Measurements from ENCODE around the gene GPC3. TPM values are rescaled to one million over a fixed set of nuclear protein-coding genes. Genes with fewer than 3 reads are reported as not detected.

GPC3 gene
- total RNA-seq, 5 donors from 2014 or later (not counting 1 experiment from before 2014, with no cell fraction given) = 0.72 to 1.5 (median 1.1) TPM

DNA sequence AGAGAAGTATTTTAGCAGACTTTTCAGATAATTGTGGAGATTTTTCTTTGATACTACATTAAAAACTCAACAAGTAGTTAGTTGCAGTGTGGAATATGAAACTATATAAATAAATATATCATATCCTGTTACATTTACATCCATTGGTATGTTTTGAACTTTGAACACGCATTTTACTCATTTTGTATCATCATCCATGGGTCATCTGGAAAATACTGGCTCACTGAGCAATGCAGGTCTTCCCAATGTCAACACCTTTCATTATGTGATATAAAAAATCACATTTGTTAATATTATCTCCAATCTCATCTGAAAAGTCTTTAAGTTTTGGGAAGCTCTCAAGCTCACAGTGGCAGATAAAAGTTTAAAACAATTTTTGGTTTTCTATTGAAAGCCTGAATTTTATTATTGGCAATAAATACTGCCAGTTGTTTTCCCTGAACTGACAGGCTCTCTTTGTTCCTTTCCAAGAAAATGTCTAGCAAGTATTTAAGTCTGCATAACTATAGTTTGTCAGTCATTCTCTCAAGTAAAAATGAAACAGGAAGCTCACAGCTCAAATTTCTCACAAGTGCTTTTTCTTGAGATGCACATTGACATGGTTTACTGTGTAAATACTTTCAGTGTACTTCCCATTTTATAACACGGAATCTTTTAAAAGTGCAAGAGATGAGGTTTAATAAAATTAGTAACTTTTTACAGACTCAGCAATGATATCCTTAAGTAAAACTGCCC lies 386.6 kb downstream of the GPC3 start:
- no peaks in the 10 kb centered on the region for H3K9me3 Mint-ChIP-seq
- no CpG with 5 or more reads among the region's 2 CpGs for WGBS (ENCODE audit: insufficient coverage)
- CTCF ChIA-PET = no interaction called here

DNA sequence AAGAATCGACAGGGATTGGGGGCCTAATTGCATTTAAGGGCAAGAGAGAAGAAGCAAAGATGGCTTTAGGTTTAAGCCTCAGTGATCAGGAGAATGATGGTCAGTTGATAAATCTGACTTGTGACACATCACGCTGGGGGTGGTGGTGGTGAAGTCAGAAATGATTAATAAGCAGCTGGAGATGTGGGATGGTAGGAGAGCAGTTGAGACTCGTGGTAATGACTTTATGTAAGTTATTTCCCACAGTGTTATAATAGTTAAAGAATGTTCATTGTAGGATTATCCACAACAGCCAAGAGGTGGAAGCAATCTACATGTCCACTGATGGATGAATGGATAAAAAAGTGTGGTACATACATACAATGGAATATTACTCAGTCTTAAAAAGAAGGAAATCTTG lies 391.2 kb downstream of the GPC3 start:
- H3K4me3 ChIP-seq (ENCODE audit: control insufficient read depth in 1 of 2, extremely low read depth in 1 of 2, low read length in 1 of 2) = no peak overlapping the region
- H3K4me3 Mint-ChIP-seq = no peak overlapping the region
- no peaks in the 10 kb centered on the region for H3K4me1 ChIP-seq (ENCODE audit: control insufficient read depth in 1 of 2, extremely low read depth in 1 of 2, insufficient read depth in 2 of 2, low read length in 2 of 2)
- H3K27me3 Mint-ChIP-seq = peaks cover 0 to 18% of the 10 kb centered on the region in 2 donors
- no peaks in the 10 kb centered on the region for H3K9me3 Mint-ChIP-seq
- ChIA-PET CTCF (no interaction called here), POLR2A (no interaction called here)
- H3K4me1 Mint-ChIP-seq = no peaks in the 10 kb centered on the region
- no peak overlapping the region for H3K27ac Mint-ChIP-seq
- H3K36me3 Mint-ChIP-seq = no peaks in the 10 kb centered on the region
- H3K9me3 ChIP-seq = no peaks in the 10 kb centered on the region
- no peaks in the 10 kb centered on the region for H3K36me3 ChIP-seq (ENCODE audit: control insufficient read depth in 2 of 2, extremely low read depth in 1 of 2, insufficient read depth in 1 of 2, low read length in 1 of 2)
- no peak for DNase-seq
- WGBS (ENCODE audit: insufficient coverage) = no CpG with 5 or more reads among the region's 3 CpGs
- H3K27me3 ChIP-seq (replicated peaks in 1 of 2; ENCODE audit: control insufficient read depth in 2 of 2, extremely low read depth in 1 of 2, insufficient read depth in 2 of 2, low read length in 1 of 2) = no peaks in the 10 kb centered on the region
- H3K27ac ChIP-seq (ENCODE audit: low read length) = no peak overlapping the region
- no peak for ATAC-seq (replicated peaks in 1 of 4)

More for the DNA sequence above, 386.6 kb downstream of the GPC3 start:
- Histone ChIP-seq H3K36me3 (ENCODE audit: control insufficient read depth in 2 of 2, extremely low read depth in 1 of 2, insufficient read depth in 1 of 2, low read length in 1 of 2) (no peaks in the 10 kb centered on the region), H3K4me1 (ENCODE audit: control insufficient read depth in 1 of 2, extremely low read depth in 1 of 2, insufficient read depth in 2 of 2, low read length in 2 of 2) (no peaks in the 10 kb centered on the region), H3K4me3 (ENCODE audit: control insufficient read depth in 1 of 2, extremely low read depth in 1 of 2, low read length in 1 of 2) (no peak overlapping the region), H3K27me3 (replicated peaks in 1 of 2; ENCODE audit: control insufficient read depth in 2 of 2, extremely low read depth in 1 of 2, insufficient read depth in 2 of 2, low read length in 1 of 2) (no peaks in the 10 kb centered on the region), H3K9me3 (no peaks in the 10 kb centered on the region), H3K27ac (ENCODE audit: low read length) (no peak overlapping the region)
- POLR2A ChIA-PET = no interaction called here
- ATAC-seq (replicated peaks in 1 of 4) (no peak), DNase-seq (no peak)
- Mint-ChIP-seq H3K27me3 (peaks cover 0 to 28% of the 10 kb centered on the region in 2 donors), H3K27ac (no peak overlapping the region), H3K4me1 (no peaks in the 10 kb centered on the region), H3K4me3 (no peak overlapping the region), H3K36me3 (no peaks in the 10 kb centered on the region)

DNA sequence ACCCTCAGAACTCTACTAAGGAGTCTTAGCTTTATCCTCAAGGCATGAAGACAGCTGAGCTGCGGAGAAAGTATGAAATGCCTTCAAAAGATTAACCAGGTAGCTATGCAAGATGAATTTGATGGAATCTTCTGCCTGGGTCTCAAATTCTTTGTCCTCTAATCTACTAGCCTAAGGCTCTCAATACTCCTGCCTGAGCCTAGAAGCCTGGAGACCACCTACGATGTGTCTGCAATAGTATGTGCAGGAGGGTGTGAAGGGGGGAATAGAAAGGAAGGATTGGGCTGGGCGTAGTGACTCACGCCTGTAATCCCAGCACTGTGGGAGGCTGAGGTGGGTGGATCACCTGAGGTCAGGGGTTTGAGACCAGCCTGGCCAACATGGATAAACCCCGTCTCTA lies 391.9 kb downstream of the GPC3 start:
- Mint-ChIP-seq H3K27me3 (peaks cover 0 to 18% of the 10 kb centered on the region in 2 donors), H3K36me3 (no peaks in the 10 kb centered on the region), H3K27ac (no peak overlapping the region), H3K9me3 (no peaks in the 10 kb centered on the region), H3K4me1 (no peaks in the 10 kb centered on the region), H3K4me3 (no peak overlapping the region)
- H3K9me3 ChIP-seq = no peaks in the 10 kb centered on the region
- POLR2A ChIA-PET = no interaction called here
- CTCF ChIA-PET = interaction anchor here in 1 of 2 donors (0.5 kb wide), 1 partner anchor 133 kb away, joined by 9 read pairs; no protein-coding TSS in a partner anchor
- no peak overlapping the region for H3K4me3 ChIP-seq (ENCODE audit: control insufficient read depth in 1 of 2, extremely low read depth in 1 of 2, low read length in 1 of 2)
- H3K27me3 ChIP-seq (replicated peaks in 1 of 2; ENCODE audit: control insufficient read depth in 2 of 2, extremely low read depth in 1 of 2, insufficient read depth in 2 of 2, low read length in 1 of 2) = no peaks in the 10 kb centered on the region
- ATAC-seq (replicated peaks in 1 of 4) = no peak
- H3K36me3 ChIP-seq (ENCODE audit: control insufficient read depth in 2 of 2, extremely low read depth in 1 of 2, insufficient read depth in 1 of 2, low read length in 1 of 2) = no peaks in the 10 kb centered on the region
- 60% methylated on average over 2 of the region's 5 CpGs for WGBS (ENCODE audit: insufficient coverage)
- no peak for DNase-seq
- no peaks in the 10 kb centered on the region for H3K4me1 ChIP-seq (ENCODE audit: control insufficient read depth in 1 of 2, extremely low read depth in 1 of 2, insufficient read depth in 2 of 2, low read length in 2 of 2)
- H3K27ac ChIP-seq (ENCODE audit: low read length) = no peak overlapping the region

DNA sequence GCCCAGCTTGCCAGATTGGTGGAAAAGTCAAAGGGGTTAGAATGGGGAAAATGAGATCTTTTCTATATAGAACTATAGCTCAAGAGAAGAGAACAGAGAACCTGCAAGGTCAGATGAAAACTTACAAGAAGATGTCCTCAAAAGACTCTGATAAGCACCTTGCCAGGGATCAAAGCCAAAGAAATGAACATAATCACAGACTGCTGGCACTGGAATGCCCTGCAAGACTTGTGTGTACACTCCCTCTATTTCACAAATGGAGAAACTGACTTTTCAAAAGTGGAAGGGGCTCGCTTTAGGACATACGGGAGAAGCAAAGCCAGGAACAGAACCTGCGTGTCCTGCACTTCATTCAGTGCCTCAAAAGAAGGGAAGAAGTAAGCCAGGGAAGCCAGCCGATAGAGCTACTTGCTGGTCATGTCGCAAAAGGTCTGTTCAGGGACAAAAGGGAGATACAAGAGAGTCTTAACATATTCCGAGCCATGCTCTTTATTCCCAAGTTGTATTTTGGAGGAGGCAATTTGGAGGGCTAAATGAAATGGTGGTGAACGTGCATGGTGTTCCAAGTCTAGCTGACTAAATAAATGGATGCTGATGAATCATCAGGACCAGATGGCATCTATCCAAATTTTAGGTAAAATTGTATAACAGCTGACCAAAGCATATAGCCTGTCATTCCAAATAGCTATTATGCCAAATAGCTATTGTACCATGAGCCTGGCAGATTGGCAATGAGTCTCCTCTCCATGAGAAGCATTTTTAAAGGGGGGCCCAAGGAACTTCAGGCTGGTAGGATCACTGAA lies 394.5 kb downstream of the GPC3 start:
- DNase-seq (no peak), ATAC-seq (replicated peaks in 1 of 4) (no peak)
- Histone ChIP-seq H3K27ac (ENCODE audit: low read length) (no peak overlapping the region), H3K4me1 (ENCODE audit: control insufficient read depth in 1 of 2, extremely low read depth in 1 of 2, insufficient read depth in 2 of 2, low read length in 2 of 2) (no peaks in the 10 kb centered on the region), H3K9me3 (no peaks in the 10 kb centered on the region), H3K27me3 (replicated peaks in 1 of 2; ENCODE audit: control insufficient read depth in 2 of 2, extremely low read depth in 1 of 2, insufficient read depth in 2 of 2, low read length in 1 of 2) (no peaks in the 10 kb centered on the region), H3K36me3 (ENCODE audit: control insufficient read depth in 2 of 2, extremely low read depth in 1 of 2, insufficient read depth in 1 of 2, low read length in 1 of 2) (no peaks in the 10 kb centered on the region), H3K4me3 (ENCODE audit: control insufficient read depth in 1 of 2, extremely low read depth in 1 of 2, low read length in 1 of 2) (no peak overlapping the region)
- WGBS (ENCODE audit: insufficient coverage) = no CpG with 5 or more reads among the region's 7 CpGs
- H3K27me3 Mint-ChIP-seq = peaks cover 0 to 19% of the 10 kb centered on the region in 2 donors
- no peak overlapping the region for H3K27ac Mint-ChIP-seq
- no peaks in the 10 kb centered on the region for H3K9me3 Mint-ChIP-seq
- CTCF ChIA-PET = no interaction called here
- H3K4me1 Mint-ChIP-seq = no peaks in the 10 kb centered on the region
- no peaks in the 10 kb centered on the region for H3K36me3 Mint-ChIP-seq
- no peak overlapping the region for H3K4me3 Mint-ChIP-seq
- POLR2A ChIA-PET = no interaction called here

DNA sequence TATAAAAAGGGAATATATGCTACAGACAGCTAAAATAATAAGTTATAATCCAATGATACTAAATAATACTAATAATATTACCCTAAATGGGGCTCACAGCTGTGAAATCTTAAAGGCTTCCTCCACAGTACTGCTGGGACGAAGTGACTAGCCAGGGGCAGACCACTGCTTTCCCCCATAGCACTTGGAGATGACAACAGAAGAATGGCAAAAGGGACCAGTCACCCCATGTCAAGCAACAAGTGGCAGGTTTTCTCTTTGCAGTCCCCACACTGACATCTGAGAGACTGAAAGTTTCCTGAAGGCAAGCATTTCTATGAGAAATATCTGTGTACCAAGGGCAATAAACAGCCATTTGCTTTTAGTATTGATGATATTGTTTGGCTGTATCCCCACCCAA lies 396.6 kb downstream of the GPC3 start:
- Mint-ChIP-seq H3K36me3 (no peaks in the 10 kb centered on the region), H3K27ac (no peak overlapping the region), H3K4me1 (no peaks in the 10 kb centered on the region), H3K4me3 (no peak overlapping the region), H3K27me3 (peaks cover 0 to 28% of the 10 kb centered on the region in 2 donors), H3K9me3 (no peaks in the 10 kb centered on the region)
- ATAC-seq (replicated peaks in 1 of 4) = no peak
- ChIA-PET POLR2A (no interaction called here), CTCF (no interaction called here)
- Histone ChIP-seq H3K9me3 (no peaks in the 10 kb centered on the region), H3K27me3 (replicated peaks in 1 of 2; ENCODE audit: control insufficient read depth in 2 of 2, extremely low read depth in 1 of 2, insufficient read depth in 2 of 2, low read length in 1 of 2) (no peaks in the 10 kb centered on the region), H3K4me3 (ENCODE audit: control insufficient read depth in 1 of 2, extremely low read depth in 1 of 2, low read length in 1 of 2) (no peak overlapping the region), H3K36me3 (ENCODE audit: control insufficient read depth in 2 of 2, extremely low read depth in 1 of 2, insufficient read depth in 1 of 2, low read length in 1 of 2) (no peaks in the 10 kb centered on the region), H3K4me1 (ENCODE audit: control insufficient read depth in 1 of 2, extremely low read depth in 1 of 2, insufficient read depth in 2 of 2, low read length in 2 of 2) (no peaks in the 10 kb centered on the region), H3K27ac (ENCODE audit: low read length) (no peak overlapping the region)
- DNase-seq = no peak
- WGBS (ENCODE audit: insufficient coverage) = no CpG with 5 or more reads among the region's 1 CpG

DNA sequence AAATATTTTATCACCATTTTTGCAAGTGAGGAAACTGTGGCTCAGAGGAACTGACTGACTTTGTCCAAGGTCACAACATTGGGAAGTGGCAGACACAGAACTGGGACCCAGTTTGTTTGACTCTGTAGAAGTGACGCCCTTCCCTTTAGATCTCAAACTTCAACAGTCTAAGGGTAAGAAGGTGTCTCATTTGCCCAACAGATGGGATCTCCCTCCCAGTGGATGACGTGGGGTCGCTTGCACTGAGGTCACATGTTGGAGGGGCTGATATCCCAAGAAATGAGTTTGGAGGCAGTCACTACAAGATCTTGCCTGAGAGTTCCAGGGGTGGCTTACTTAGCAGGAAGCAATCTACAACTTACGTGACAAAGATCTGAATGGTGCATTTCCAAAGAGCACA lies 397.6 kb downstream of the GPC3 start:
- no CpG with 5 or more reads among the region's 4 CpGs for WGBS (ENCODE audit: insufficient coverage)
- POLR2A ChIA-PET = no interaction called here
- Histone ChIP-seq H3K36me3 (ENCODE audit: control insufficient read depth in 2 of 2, extremely low read depth in 1 of 2, insufficient read depth in 1 of 2, low read length in 1 of 2) (no peaks in the 10 kb centered on the region), H3K27me3 (replicated peaks in 1 of 2; ENCODE audit: control insufficient read depth in 2 of 2, extremely low read depth in 1 of 2, insufficient read depth in 2 of 2, low read length in 1 of 2) (no peaks in the 10 kb centered on the region), H3K9me3 (no peaks in the 10 kb centered on the region), H3K4me3 (ENCODE audit: control insufficient read depth in 1 of 2, extremely low read depth in 1 of 2, low read length in 1 of 2) (no peak overlapping the region), H3K4me1 (ENCODE audit: control insufficient read depth in 1 of 2, extremely low read depth in 1 of 2, insufficient read depth in 2 of 2, low read length in 2 of 2) (no peaks in the 10 kb centered on the region), H3K27ac (ENCODE audit: low read length) (no peak overlapping the region)
- no peaks in the 10 kb centered on the region for H3K36me3 Mint-ChIP-seq
- no peaks in the 10 kb centered on the region for H3K9me3 Mint-ChIP-seq
- no peak overlapping the region for H3K27ac Mint-ChIP-seq
- H3K4me3 Mint-ChIP-seq = no peak overlapping the region
- no peak for DNase-seq
- H3K27me3 Mint-ChIP-seq = peaks cover 0 to 34% of the 10 kb centered on the region in 2 donors
- CTCF ChIA-PET = no interaction called here
- no peak for ATAC-seq (replicated peaks in 1 of 4)
- H3K4me1 Mint-ChIP-seq = no peaks in the 10 kb centered on the region
